ENCODE data around the gene MITF.

DNA sequence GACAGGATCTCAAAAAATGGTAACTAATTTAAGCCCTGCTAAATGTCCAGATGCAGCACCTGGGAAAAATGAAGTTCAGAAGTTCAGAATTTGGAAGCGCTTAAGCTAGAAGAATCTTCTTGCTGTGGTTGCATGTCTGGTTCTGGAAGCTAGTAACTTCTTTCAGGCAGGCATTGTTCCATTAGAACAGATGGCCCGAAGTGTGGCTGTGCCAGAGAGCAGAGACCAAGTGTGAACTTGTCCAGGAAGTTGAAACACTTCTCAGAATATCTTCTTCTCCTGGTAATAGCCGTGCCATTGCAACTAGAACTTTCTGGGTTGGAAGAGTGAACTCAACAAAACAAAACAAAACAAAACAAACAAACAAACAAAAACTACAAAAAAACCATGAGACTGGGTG is 80.0 kb downstream of the MITF start:
- TF ChIP-seq, protein P1, sequence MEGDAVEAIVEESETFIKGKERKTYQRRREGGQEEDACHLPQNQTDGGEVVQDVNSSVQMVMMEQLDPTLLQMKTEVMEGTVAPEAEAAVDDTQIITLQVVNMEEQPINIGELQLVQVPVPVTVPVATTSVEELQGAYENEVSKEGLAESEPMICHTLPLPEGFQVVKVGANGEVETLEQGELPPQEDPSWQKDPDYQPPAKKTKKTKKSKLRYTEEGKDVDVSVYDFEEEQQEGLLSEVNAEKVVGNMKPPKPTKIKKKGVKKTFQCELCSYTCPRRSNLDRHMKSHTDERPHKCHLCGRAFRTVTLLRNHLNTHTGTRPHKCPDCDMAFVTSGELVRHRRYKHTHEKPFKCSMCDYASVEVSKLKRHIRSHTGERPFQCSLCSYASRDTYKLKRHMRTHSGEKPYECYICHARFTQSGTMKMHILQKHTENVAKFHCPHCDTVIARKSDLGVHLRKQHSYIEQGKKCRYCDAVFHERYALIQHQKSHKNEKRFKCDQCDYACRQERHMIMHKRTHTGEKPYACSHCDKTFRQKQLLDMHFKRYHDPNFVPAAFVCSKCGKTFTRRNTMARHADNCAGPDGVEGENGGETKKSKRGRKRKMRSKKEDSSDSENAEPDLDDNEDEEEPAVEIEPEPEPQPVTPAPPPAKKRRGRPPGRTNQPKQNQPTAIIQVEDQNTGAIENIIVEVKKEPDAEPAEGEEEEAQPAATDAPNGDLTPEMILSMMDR (IDR thresholded peaks at IDR 0.05; ENCODE audit: low read depth, low read length) = no peak
- no peak for TF ChIP-seq POLR2A (IDR thresholded peaks at IDR 0.05; ENCODE audit: extremely low read depth, insufficient read length)
- TF ChIP-seq, protein P2, sequence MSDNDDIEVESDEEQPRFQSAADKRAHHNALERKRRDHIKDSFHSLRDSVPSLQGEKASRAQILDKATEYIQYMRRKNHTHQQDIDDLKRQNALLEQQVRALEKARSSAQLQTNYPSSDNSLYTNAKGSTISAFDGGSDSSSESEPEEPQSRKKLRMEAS (IDR thresholded peaks at IDR 0.05; ENCODE audit: low read depth, low read length) = no peak
